Measurements from ENCODE around the gene FAM193A.

DNA sequence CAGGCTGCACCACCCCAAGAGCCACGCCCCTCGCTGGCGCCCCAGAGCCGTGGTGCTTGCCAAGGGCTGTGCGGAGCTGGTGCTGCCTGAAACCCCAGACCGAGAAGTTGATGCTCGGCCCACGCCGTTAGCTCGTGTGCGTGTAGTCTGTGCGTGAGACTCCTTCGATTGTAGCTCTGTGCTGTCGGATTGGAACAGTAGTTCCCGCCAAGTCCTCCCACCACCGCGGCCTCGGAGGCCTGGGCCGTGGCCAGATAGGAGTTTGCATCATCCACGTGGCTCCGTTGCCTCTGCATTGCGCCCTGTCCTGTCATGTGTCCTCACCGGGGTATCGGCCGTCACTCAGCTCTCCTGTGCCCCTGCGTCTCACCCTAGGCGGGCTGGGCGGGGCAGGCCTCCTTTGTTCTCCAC is 195.5 kb downstream of the FAM193A start:
- TF ChIP-seq, protein P1, sequence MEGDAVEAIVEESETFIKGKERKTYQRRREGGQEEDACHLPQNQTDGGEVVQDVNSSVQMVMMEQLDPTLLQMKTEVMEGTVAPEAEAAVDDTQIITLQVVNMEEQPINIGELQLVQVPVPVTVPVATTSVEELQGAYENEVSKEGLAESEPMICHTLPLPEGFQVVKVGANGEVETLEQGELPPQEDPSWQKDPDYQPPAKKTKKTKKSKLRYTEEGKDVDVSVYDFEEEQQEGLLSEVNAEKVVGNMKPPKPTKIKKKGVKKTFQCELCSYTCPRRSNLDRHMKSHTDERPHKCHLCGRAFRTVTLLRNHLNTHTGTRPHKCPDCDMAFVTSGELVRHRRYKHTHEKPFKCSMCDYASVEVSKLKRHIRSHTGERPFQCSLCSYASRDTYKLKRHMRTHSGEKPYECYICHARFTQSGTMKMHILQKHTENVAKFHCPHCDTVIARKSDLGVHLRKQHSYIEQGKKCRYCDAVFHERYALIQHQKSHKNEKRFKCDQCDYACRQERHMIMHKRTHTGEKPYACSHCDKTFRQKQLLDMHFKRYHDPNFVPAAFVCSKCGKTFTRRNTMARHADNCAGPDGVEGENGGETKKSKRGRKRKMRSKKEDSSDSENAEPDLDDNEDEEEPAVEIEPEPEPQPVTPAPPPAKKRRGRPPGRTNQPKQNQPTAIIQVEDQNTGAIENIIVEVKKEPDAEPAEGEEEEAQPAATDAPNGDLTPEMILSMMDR (IDR thresholded peaks at IDR 0.05) = no peak
- no peak for TF ChIP-seq POLR2A (IDR thresholded peaks at IDR 0.05)

Data from right lobe of liver (tissue), 4 donors.